HG03045 (cell line): Measurements from ENCODE around the gene DIAPH2.

Source experiments
- ATAC-seq: cut with Tn5 transposase; IDR thresholded peaks from one replicate; pipeline ENCODE4 v1.9.1; 2021; ENCODE audit warnings: mild to moderate bottlenecking, moderate library complexity; ENCODE audit not compliant: unreplicated experiment

The DIAPH2 gene

DNA sequence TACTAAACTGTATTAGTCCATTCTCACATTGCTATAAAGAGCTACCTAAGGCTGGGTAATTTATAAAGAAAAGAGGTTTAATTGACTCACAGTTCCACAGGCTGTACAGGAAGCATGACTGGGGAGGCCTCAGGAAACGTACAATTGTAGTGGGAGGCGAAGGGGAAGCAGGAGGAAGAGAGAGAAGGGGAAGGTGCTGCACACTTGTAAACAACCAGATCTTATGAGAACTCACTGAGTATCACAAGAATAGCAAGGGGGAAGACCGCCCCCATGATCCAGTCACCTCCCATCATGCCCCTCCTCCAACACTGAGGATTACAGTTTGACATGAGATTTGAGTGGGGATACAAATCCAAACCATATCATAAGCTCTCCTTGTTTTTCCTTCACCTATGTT, 239.9 kb downstream of the DIAPH2 start:
- ATAC-seq: no peak

DNA sequence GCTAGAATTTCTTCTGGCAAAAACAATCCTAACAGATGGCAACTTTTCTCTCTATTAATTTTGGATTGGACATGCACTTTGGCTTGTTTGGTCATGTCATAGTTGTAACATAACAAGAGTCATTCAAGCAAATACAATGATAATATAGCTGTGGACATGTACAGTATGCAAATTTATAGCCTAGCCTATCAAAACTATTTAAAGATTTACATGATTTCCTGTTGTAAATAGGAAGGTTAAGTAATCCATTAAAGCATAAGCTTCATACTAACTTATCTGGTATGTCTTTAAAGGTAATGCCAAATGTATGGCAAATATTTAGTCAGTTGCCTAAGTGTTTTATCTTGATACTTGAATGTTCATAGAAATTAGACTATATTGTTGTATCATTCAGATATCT, 244.4 kb downstream of the DIAPH2 start:
- ATAC-seq: no peak

DNA sequence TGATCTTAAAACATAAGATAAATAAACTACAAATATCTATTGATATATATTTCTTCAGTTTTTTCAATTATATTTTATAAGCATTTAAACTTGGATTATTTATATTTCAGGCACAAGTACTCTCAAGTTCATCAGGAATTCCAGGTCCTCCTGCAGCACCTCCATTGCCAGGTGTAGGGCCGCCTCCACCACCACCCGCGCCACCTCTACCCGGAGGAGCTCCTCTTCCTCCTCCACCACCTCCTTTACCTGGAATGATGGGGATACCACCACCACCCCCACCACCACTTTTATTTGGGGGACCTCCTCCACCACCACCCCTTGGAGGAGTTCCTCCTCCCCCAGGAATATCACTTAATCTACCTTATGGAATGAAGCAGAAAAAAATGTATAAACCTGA, 273.1 kb downstream of the DIAPH2 start:
- ATAC-seq: no peak

DNA sequence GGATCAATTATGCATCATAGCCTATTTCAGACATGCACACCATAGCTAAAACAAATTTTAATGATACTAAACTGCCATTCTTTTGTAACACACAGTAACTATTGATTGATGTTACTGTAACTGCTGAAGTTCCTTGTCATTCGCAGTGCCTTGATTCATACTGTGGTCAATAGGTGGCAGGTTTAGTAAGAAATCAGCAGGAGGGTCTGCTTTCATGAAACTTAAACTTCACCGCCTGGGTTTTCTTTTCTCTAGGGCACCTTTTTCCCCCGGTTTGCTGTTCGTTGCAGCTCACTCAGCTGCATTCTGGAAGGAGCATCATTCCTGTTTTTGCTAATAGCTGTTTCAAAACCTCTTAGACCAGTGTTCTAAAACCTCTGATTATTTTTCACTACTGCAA, 287.2 kb downstream of the DIAPH2 start:
- no peak for ATAC-seq

DNA sequence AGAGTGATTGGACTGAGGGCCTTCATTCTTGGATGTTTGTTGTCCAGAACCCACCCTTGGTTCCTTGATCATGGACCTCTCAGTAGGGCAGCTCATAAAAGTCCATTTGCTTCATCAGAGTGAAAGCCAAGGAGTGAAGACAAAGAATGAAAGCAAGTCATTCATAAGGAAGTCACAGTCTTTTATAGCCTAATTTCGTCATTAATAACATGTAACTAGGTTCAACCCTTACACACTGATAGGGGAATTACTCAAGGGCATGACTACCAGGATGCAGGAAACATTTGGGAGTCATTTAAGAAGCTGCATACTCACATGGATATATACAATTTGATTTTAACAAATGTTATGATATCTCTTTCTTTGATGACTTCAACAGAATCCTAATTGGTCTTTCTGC, 294.3 kb downstream of the DIAPH2 start:
- no peak for ATAC-seq

DNA sequence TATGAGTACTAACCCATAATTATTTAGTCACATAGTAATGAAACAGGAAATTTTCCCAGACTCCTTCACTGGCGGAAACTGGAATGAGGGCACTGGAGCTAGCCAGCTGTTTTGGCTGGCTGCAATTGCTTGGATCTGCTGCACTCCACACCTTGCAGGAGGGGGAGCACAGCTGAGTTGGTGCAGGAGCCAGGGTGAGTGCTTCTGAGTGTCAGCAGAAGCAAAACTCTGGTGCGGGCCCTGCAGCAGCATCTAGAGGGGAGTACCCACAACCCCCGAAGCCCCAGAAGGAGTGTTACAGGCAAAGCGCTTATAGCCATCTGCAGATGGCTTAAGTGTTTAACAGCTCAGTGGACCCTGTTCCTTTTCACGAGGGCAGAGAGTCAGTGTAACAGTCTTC, 295.1 kb downstream of the DIAPH2 start:
- no peak for ATAC-seq

DNA sequence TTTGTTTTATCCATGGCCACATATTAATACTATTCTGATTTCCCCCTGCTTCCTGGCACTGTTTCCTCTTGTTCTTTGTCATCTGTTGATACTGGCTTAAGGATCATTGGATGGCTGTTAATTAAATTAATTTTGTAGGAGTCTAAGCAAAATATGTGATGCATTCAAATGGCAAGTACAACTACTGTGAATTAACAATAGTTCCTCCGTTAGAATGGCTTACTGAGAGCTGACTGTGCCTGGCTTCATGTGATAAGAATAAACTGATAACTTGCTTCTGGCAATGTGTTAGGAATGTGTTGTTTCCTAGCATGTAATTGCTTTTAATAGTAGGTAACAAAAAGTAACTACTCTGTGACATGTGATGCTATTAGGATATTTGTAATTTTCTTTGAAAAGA, 297.5 kb downstream of the DIAPH2 start:
- ATAC-seq: no peak

DNA sequence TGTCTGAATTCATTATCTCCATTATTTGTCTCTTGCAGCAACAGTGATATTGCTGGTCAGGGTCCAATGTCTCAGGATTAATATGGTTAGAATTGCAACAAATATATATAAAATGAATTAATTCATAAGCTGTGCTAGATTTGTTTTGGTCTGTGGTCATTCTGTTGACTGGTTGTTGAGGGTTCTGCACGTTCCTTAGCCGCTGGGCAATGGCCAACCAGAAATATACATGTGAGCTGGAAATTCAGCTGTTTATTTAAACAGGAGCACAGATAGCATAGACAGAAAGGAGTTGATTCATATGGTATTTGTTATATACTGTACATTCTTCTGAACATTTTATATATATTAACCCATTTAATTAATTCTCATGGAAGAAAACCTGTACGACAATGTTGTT, 299.9 kb downstream of the DIAPH2 start:
- ATAC-seq: no peak

DNA sequence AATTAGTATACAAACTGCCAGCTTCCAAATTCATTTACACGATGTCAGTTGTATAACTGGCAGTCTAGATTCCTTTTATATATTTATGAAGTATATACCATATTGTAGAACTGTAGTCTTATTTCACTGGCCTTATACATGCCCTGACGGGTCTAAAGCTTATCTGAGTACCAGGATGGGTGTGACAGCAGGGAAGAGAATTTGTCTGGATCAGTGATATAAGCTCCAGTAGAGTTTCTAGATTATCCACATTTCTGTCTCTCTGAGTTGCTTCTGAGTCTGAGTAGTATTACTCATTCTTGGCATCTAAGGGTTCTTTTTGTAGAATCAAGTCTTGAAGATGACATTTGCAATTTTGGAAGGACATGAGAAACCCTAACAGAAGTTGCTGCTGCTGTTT, 300.4 kb downstream of the DIAPH2 start:
- no peak for ATAC-seq

DNA sequence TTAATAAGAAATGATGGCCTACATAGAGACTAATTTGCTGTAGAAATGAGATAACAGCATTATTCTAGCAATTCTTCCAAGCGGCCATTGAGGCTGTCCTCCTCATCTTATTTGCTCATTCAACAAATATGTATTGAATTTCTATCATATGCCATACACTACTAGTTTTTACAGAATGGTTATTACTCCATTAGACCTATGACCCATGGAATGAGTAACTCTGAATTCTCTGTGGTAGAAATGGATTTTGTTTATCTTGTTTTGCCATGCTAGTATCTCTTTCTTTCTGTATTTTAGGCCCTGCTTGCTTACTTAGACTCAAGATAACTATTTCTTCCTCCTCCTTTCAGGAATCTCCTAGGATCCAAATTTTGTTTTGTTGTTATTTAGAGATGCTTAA, 302.6 kb downstream of the DIAPH2 start:
- no peak for ATAC-seq

DNA sequence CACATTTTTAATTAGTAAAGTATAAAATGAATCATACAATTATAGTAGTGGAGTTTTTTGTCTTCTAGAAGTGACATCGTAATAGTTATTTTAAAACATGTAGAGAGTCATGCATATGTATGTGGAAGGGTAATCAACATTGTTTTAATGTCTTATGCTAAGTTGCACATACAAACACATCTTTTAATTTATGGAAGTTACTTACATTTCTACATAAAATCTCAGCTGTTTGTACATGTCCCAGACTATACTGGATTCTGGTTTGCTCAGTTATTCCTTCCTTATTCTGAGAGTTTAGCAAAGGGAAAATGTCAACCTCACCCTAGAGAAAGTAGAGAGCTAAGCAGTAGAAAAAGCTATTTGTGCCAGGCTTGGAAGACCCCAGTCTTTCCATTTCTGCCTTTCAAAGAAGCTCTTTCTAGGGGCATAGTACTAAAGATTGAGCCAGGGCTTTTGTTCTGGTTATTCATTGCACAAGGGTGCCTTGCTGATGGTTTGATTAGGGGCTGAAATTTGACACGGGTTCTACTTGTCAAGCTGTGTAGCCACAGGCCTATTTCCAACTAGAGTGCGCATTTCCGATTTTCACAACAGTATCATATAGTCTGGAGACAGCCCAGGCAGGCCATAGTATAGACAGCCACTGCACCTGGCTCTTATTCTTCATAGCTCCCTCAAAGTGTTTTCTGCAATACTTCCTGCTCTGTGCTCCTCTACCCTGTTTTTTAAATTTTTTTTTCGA, 305.4 kb downstream of the DIAPH2 start:
- ATAC-seq: no peak

DNA sequence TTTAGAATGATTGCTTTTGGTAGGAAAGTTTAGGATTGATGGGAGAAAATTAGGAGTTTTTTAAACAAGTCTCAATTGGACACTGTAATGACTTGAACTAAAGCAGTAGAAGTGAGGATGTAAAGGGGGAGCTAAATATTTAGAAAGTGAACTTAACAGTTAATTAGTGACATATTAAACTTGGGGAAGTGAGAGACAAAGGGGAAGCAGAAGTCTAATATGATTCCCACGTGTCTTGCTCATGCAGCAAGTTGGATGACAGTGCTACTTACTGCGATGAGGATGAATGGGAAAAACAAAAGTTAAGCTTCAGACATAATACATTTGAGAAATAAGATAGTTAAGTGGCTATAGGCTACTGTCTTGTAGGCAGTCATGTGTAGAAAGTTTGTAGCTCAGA, 309.5 kb downstream of the DIAPH2 start:
- ATAC-seq: no peak

DNA sequence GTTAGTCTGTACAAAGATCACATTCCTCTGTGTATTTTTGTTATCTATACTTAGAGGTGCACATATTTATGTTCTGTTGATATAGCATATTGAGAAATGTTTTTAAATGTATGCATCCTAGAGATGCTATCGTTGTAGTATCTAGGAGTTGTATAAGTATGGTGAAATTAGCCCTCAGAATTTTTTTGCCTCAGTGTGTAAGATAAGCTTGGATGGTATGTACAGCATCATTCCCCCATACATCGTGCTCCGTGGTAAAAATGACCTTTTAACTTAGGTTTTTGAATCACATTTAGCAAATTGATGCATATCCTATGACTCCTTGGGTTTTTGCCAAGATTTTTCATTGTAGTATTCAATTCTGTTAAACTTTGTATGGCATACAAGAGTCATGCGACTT, 312.6 kb downstream of the DIAPH2 start:
- ATAC-seq: no peak

DNA sequence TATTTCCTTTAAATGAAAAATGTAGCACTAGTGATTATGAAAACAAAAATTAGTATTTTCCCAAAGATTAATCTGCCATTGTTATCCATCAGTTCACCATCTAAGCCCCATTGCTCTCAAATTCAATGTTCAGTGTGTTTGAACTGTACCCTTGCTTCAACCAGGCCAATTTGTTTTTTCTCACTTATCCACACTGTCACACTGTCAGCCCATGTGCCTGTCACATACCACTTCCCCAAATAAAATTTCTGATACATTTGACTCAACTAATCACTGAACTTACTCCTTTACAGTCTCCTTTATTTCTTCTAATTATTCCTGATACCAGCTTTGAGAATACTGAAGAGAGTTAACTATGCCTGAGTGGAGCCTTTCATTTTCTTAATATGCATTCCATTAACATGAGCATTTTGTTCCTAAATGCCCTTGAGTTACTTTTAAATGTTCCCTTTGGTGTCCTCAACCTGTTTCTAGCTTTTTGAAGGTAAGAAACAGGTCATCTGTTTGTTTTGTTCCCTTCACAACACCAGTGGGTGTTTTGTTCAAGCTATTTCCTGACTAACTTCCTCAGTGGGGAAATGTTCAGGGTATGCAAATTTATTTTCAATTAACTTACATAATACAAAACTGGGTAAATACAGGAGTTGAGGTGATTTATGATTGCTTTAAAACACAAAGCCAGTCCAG, 316.2 kb downstream of the DIAPH2 start:
- ATAC-seq: no peak

DNA sequence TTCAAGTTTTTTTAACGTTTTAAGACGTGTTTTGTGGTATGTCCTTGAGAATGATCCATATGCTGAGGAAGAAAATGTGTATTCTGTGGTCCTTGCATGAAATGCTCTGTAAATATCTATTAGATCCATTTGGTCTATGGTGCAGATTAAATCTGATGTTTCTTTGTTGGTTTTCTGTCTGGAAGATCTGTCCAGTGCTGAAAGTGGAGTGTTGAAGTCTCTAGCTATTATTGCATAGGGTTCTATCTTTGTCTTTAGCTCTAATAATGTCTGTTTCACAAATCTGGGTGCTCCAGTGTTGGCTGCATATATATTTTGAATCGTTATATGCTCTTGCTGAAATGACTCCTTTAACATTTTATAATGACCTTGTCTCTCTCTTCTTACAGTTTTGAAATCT, 321.5 kb downstream of the DIAPH2 start:
- ATAC-seq: no peak

DNA sequence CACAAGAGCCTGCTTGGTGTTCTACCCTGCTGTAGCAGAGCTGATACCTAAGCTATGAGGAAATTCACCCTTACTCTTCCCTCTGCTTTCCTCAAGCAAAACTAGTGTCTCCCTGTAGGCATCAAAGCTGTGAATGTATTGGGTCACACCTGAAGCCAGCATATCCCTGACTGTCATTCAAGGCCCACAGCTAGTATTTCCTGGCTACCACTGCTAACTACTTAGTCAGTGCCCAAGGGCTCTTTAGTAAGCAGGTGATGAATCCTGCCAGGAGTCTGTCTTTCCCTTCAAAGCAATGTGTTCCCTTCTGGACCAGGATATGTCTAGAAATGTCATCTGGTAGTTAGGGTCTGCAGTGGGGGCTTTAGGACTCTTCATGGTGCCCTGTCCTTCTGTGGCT, 324.7 kb downstream of the DIAPH2 start:
- ATAC-seq: no peak

DNA sequence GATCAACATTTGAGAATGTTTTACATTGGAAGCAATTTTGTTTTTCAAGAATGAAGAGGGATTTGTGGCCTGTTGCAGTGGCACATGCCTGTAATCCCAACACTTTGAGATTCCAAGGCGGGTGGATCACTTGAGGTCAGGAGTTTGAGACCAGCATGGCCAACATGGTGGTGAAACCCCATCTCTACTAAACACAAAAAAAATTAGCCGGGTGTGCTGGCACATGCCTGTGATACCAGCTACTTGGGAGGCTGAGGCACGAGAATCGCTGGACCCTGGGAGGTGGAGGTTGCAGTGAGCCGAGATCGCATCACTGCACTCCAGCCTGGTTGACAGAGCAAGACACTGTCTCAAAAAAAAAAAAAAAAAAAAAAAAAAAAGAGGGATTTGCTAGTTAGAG, 326.9 kb downstream of the DIAPH2 start:
- no peak for ATAC-seq

DNA sequence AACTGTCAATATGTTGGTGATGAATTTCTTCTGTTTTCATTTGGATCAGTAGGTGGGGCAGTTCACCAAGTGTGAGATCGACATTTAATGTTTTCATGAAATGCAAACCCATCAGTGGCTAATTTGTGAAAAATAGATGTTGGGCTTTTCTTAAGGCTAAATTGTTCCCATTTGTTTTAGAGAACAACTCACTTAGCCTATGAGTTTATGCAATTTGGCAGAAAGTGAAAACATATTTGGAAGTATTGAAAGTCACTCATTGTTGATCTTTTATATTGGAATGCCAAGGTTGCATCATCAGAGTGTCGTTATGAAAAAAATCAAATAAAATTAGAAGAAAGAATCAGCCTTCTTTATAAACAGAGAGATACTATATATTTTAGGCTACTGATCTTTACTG, 331.5 kb downstream of the DIAPH2 start:
- ATAC-seq: no peak

DNA sequence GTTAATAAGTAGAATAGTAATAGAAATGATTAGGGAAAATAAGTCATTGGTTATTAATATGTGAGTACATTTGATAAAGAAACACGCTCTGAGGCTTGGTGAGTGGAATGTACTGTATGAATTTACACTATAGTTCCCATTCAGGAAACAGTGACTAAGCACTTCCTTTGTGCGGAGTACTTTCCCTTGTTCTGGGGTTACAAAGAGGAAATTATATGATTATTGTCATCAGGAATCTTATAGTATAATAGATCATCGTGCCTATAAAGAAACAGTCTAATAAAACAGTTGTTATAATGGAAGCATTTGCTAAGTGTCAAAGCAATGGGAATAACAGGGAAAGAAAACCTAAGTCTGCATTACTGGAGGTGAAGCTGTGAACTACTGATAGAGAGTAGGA, 337.0 kb downstream of the DIAPH2 start:
- no peak for ATAC-seq

DNA sequence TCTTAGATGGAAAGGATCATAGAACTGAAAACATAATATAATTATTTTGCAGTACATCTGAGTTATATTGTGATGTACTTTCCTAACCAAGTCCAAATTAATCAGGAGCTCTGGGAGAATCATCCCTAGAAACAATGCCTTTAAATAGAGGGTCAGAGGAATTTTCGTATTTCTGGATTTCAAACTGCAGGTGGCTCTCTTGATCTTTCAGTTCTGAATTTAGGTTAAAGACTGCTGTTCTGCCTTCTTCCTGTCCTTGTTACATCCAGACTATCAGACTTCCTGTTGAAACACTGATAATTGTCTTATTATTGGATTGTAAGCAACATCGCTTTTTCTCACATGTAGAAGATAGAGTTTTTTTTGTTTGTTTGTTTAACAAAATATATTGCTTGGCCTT, 341.8 kb downstream of the DIAPH2 start:
- no peak for ATAC-seq

DNA sequence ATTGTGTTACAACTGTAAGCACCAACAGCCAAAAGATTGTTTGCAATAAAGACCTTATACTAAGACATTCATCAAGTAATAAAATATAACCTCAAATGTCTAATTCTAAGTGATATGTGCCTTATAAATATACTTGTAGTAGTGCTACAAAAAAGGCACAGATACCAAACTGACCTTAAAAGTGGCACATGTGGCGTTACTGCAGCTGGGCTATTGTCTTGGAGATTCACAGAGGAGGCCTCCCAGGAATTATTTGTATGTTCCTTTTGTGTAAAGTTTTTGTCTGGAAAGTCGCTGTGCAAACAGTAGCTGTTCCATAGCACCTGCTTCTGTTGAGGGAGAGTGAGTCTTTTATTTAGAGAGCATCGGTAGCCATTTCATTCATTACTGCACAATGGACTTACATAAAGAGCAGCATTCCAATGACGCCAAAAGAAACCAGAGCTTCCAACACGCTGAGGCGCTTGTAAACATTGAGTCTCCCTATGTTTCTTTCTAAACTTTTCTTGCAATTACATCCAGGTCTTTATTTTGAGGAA, 342.8 kb downstream of the DIAPH2 start:
- no peak for ATAC-seq

DNA sequence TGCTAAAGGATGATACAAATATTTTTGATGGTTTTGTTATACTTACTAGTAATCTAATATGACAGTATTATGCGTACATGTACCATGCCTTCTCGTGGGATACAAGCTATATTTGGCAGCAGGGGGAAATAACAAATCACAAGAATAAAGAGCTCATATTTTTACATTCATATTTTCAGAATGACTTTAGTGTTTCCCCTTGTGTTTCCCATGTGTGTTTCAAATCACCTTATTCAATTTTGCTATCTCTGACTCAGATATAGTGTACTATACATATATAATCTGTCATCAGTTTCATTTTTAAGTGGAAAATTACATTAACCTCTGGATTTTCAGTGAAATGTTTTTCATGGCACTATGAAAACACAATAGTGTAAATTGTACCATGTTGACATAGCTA, 345.8 kb downstream of the DIAPH2 start:
- ATAC-seq: no peak

DNA sequence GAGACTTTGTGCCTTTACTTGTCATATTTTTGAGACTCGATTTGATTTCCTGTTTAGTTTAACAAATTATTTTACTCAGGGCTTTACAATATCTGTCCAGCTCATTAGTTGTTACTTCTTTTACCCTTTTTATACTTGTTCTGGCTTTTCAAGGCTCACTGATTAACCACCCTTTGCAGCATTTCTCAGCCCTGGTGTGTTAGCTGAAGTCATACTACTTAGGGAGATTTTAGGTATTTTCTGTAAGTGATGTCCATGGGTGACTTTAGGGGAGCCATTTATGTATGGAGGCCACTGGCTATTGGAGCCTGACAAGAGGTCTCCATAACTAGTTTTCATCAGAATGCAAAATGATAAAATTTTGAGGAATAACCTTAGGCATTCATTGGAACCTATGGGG, 346.3 kb downstream of the DIAPH2 start:
- ATAC-seq: no peak
